GM23338 (cell line): Measurements from ENCODE around the gene SMG6. TPM values are rescaled to one million over a fixed set of nuclear protein-coding genes. Genes with fewer than 3 reads are reported as not detected.

Source experiments
- ATAC-seq: fragments of 200-7000 bp; cut with Tn5 transposase; 3 replicates; pipeline ENCODE4 v1.9.1; 2020
- DNase-seq: peaks from one replicate; pipeline ENCODE4 v3.0.0-alpha.2; 2015; ENCODE audit warnings: low spot score
- H2AFZ ChIP-seq: fragments of 200-600 bp; sonication (generic); 2 replicates; pipeline ENCODE4 v1.8.0; 2016; ENCODE audit warnings: antibody characterized with exemption, mild to moderate bottlenecking, moderate library complexity
- H3F3A ChIP-seq: fragments of 200-600 bp; sonication (generic); replicated peaks from 2 replicates; pipeline ENCODE4 v1.8.0; 2017; ENCODE audit warnings: antibody characterized with exemption, mixed run types, low read depth
- H3K27ac ChIP-seq: fragments of 200-600 bp; sonication (generic); 2 replicates; pipeline ENCODE4 v1.6.1; 2016; ENCODE audit warnings: low read depth
- H3K27me3 ChIP-seq: fragments of 200-600 bp; sonication (generic); 2 replicates; pipeline ENCODE4 v1.8.0; 2016; ENCODE audit warnings: mild to moderate bottlenecking, mixed run types, moderate library complexity; ENCODE audit not compliant: insufficient read depth
- H3K36me3 ChIP-seq: fragments of 200-600 bp; sonication (generic); 2 replicates; pipeline ENCODE4 v1.8.0; 2016; ENCODE audit warnings: mild to moderate bottlenecking; ENCODE audit not compliant: insufficient read depth
- H3K4me1 ChIP-seq: fragments of 200-600 bp; sonication (generic); 2 replicates; pipeline ENCODE4 v1.8.0; 2016; ENCODE audit warnings: mild to moderate bottlenecking, moderate library complexity; ENCODE audit not compliant: insufficient read depth
- H3K4me2 ChIP-seq: fragments of 200-600 bp; sonication (generic); 2 replicates; pipeline ENCODE4 v1.7.1; 2017; ENCODE audit warnings: mixed run types
- H3K4me3 ChIP-seq: fragments of 200-600 bp; sonication (generic); 2 replicates; pipeline ENCODE4 v1.6.1; 2016; ENCODE audit warnings: mixed run types
- H3K79me2 ChIP-seq: fragments of 200-600 bp; sonication (generic); replicated peaks from 2 replicates; pipeline ENCODE4 v1.8.0; 2017; ENCODE audit warnings: mild to moderate bottlenecking; ENCODE audit not compliant: insufficient read depth
- H3K9me2 ChIP-seq: fragments of 200-600 bp; sonication (generic); 2 replicates; pipeline ENCODE4 v1.8.0; 2017; ENCODE audit not compliant: insufficient read depth
- H4K20me1 ChIP-seq: fragments of 200-600 bp; sonication (generic); replicated peaks from 2 replicates; pipeline ENCODE4 v1.8.0; 2017; ENCODE audit warnings: mild to moderate bottlenecking; ENCODE audit not compliant: insufficient read depth
- H3K27ac Mint-ChIP-seq: 2 replicates; pipeline ENCODE4 v1.8.0; 2020; ENCODE audit warnings: inconsistent platforms, mild to moderate bottlenecking, moderate library complexity, mixed read lengths
- H3K27me3 Mint-ChIP-seq: 3 replicates; pipeline ENCODE4 v1.8.0; 2022; ENCODE audit warnings: low read depth, mild to moderate bottlenecking, moderate library complexity, mixed read lengths, inconsistent platforms; ENCODE audit not compliant: insufficient read depth, poor library complexity
- H3K36me3 Mint-ChIP-seq: 3 replicates; pipeline ENCODE4 v1.8.0; 2021; ENCODE audit warnings: low read depth, mild to moderate bottlenecking, inconsistent platforms, moderate library complexity, mixed read lengths
- H3K4me1 Mint-ChIP-seq: 3 replicates; pipeline ENCODE4 v1.8.0; 2020; ENCODE audit warnings: mild to moderate bottlenecking, inconsistent platforms, mixed read lengths
- H3K4me3 Mint-ChIP-seq: 3 replicates; pipeline ENCODE4 v1.8.0; 2021; ENCODE audit warnings: moderate library complexity, mild to moderate bottlenecking, inconsistent platforms, mixed read lengths
- H3K9me3 Mint-ChIP-seq: 3 replicates; pipeline ENCODE4 v1.8.0; 2020; ENCODE audit warnings: moderate library complexity, mild to moderate bottlenecking, inconsistent platforms, mixed read lengths
- CREB1 ChIP-seq: fragments of 250-450 bp; sonication (Bioruptor Pico); IDR thresholded peaks from 2 replicates; pipeline ENCODE4 v1.5.0; 2020; ENCODE audit warnings: low read depth, mild to moderate bottlenecking, moderate library complexity
- CTCF ChIP-seq, 2 experiments: fragments of 200-600 bp in 1 of 2; sonication (generic) in 1 of 2; conservative IDR thresholded peaks; 2 replicates each; pipeline versions ENCODE4 v1.5.1 to v1.6.1; 2016 to 2017; ENCODE audit warnings: antibody characterized with exemption in 2 of 2, low read depth in 2 of 2, mild to moderate bottlenecking in 2 of 2, moderate library complexity in 1 of 2
- EZH2 ChIP-seq: fragments of 200-600 bp; sonication (generic); IDR thresholded peaks from one replicate; pipeline ENCODE4 v1.8.0; 2017; ENCODE audit warnings: antibody characterized with exemption, mild to moderate bottlenecking, low read depth; ENCODE audit not compliant: unreplicated experiment
- EZH2phosphoT487 ChIP-seq: fragments of 200-600 bp; sonication (generic); IDR thresholded peaks from one replicate; pipeline ENCODE4 v1.8.1; 2018; ENCODE audit warnings: antibody characterized with exemption; ENCODE audit not compliant: unreplicated experiment
- JUNB ChIP-seq: IDR thresholded peaks from one replicate; pipeline ENCODE4 v1.6.1; 2016; ENCODE audit warnings: antibody characterized with exemption; ENCODE audit not compliant: unreplicated experiment
- NANOG ChIP-seq: IDR thresholded peaks from 2 replicates; pipeline ENCODE4 v1.6.1; 2016; ENCODE audit warnings: antibody characterized with exemption, borderline replicate concordance
- POLR2AphosphoS5 ChIP-seq: IDR thresholded peaks from 2 replicates; pipeline ENCODE4 v1.6.1; 2016; ENCODE audit warnings: antibody characterized with exemption, low read depth
- STAT1 ChIP-seq: IDR thresholded peaks from one replicate; pipeline ENCODE4 v1.6.1; 2016; ENCODE audit warnings: antibody characterized with exemption; ENCODE audit not compliant: unreplicated experiment
- ZNF114 ChIP-seq: fragments of 250-450 bp; sonication (Bioruptor Pico); IDR thresholded peaks from 2 replicates; pipeline ENCODE4 v1.5.0; 2020; ENCODE audit warnings: mild to moderate bottlenecking, moderate library complexity
- ZNF331 ChIP-seq: fragments of 250-450 bp; sonication (Bioruptor Pico); IDR thresholded peaks from 2 replicates; pipeline ENCODE4 v1.5.0; 2020; ENCODE audit warnings: low read depth, mild to moderate bottlenecking, moderate library complexity
- ZNF462 ChIP-seq: fragments of 250-450 bp; sonication (Bioruptor Pico); IDR thresholded peaks from 2 replicates; pipeline ENCODE4 v1.5.0; 2020; ENCODE audit warnings: mild to moderate bottlenecking, moderate library complexity
- polyA plus RNA-seq: library from polyadenylated mRNA; unstranded; fragments of >200 nt; fragmentation: Nextera tagmentation; extraction: Ambion mirVana; gene quantifications from 2 replicates; pipeline ENCODE4 v1.2.1, GENCODE V29; 2016
- total RNA-seq: library from RNA; depleted of rRNA; stranded (reverse); fragments of >200 nt; shearing (Covaris generic); gene quantifications from 2 replicates; pipeline ENCODE4 v1.2.3, GENCODE V29; 2014
- TF ChIP-seq, protein P1 (sequence below): IDR thresholded peaks from 2 replicates; pipeline ENCODE4 v1.6.1; 2016; ENCODE audit warnings: antibody characterized with exemption
- TF ChIP-seq, protein P2 (sequence below): IDR thresholded peaks from one replicate; pipeline ENCODE4 v1.6.1; 2018; ENCODE audit warnings: antibody characterized with exemption; ENCODE audit not compliant: unreplicated experiment

SMG6 gene
- total and polyA plus RNA-seq, 2 experiments from 2014 or later, result 10.4 to 43.1 TPM

GRCh38 chr17:2323629-2324314, 20.2 kb upstream of the SMG6 start:
- peaks cover 58% of the 10 kb centered on the region for H3K36me3 ChIP-seq
- ATAC-seq (no peak), DNase-seq (no peak)
- peaks cover 6% of the 10 kb centered on the region for H3K27me3 Mint-ChIP-seq
- H3K4me1 ChIP-seq, result no peaks in the 10 kb centered on the region
- no peaks in the 10 kb centered on the region for H3K27me3 ChIP-seq
- no peaks in the 10 kb centered on the region; the same call in 2 of the 3 replicates for H3K9me3 Mint-ChIP-seq
- peaks cover 52% of the 10 kb centered on the region for H3K36me3 Mint-ChIP-seq
- no peak overlapping the region for H3K4me2 ChIP-seq
- no peak overlapping the region for H3K4me3 Mint-ChIP-seq
- H3K9me2 ChIP-seq, result no peaks in the 10 kb centered on the region
- no peak overlapping the region for H3K27ac Mint-ChIP-seq
- no peaks in the 10 kb centered on the region for H3K4me1 Mint-ChIP-seq
- no peak overlapping the region for H2AFZ ChIP-seq
- peaks cover 38% of the 10 kb centered on the region for H3F3A ChIP-seq
- peaks cover 35% of the 10 kb centered on the region for H4K20me1 ChIP-seq
- no peak overlapping the region for H3K4me3 ChIP-seq
- TF ChIP-seq CTCF (conservative IDR thresholded peaks at IDR 0.05; ENCODE audit: low read depth in 2 of 2) (no peak), STAT1 (no peak), ZNF462 (CRISPR knock-in tag) (no peak), POLR2AphosphoS5 (no peak), ZNF331 (CRISPR knock-in tag) (no peak), EZH2 (no peak), NANOG (no peak), EZH2phosphoT487 (no peak), CREB1 (no peak), ZNF114 (no peak), JUNB (no peak)
- TF ChIP-seq, protein P1, sequence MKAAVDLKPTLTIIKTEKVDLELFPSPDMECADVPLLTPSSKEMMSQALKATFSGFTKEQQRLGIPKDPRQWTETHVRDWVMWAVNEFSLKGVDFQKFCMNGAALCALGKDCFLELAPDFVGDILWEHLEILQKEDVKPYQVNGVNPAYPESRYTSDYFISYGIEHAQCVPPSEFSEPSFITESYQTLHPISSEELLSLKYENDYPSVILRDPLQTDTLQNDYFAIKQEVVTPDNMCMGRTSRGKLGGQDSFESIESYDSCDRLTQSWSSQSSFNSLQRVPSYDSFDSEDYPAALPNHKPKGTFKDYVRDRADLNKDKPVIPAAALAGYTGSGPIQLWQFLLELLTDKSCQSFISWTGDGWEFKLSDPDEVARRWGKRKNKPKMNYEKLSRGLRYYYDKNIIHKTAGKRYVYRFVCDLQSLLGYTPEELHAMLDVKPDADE, result no peak
- TF ChIP-seq, protein P2, sequence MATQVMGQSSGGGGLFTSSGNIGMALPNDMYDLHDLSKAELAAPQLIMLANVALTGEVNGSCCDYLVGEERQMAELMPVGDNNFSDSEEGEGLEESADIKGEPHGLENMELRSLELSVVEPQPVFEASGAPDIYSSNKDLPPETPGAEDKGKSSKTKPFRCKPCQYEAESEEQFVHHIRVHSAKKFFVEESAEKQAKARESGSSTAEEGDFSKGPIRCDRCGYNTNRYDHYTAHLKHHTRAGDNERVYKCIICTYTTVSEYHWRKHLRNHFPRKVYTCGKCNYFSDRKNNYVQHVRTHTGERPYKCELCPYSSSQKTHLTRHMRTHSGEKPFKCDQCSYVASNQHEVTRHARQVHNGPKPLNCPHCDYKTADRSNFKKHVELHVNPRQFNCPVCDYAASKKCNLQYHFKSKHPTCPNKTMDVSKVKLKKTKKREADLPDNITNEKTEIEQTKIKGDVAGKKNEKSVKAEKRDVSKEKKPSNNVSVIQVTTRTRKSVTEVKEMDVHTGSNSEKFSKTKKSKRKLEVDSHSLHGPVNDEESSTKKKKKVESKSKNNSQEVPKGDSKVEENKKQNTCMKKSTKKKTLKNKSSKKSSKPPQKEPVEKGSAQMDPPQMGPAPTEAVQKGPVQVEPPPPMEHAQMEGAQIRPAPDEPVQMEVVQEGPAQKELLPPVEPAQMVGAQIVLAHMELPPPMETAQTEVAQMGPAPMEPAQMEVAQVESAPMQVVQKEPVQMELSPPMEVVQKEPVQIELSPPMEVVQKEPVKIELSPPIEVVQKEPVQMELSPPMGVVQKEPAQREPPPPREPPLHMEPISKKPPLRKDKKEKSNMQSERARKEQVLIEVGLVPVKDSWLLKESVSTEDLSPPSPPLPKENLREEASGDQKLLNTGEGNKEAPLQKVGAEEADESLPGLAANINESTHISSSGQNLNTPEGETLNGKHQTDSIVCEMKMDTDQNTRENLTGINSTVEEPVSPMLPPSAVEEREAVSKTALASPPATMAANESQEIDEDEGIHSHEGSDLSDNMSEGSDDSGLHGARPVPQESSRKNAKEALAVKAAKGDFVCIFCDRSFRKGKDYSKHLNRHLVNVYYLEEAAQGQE, result no peak
- peaks cover 14% of the 10 kb centered on the region; the same call in 1 of the 2 replicates for H3K79me2 ChIP-seq
- H3K27ac ChIP-seq, result no peak overlapping the region
